K562 (cell line): ENCODE measurements around the gene PTPRF. TPM values are rescaled to one million over a fixed set of nuclear protein-coding genes. Genes with fewer than 3 reads are reported as not detected.

ENCODE experiments used
- EWSR1 ChIP-seq: fragments of 450-650 bp; IDR thresholded peaks from 2 replicates; pipeline ENCODE4 v1.6.1; 2018; ENCODE audit warnings: borderline replicate concordance, mild to moderate bottlenecking, low read depth, moderate library complexity; ENCODE audit not compliant: partially characterized antibody
- IRF2 ChIP-seq: sonication (generic); formaldehyde crosslinking; IDR thresholded peaks from 2 replicates; pipeline ENCODE4 v1.8.1; 2022; ENCODE audit warnings: mild to moderate bottlenecking, missing genetic modification reagents
- ZNF785 ChIP-seq: fragments of 250-450 bp; sonication (Bioruptor Pico); IDR thresholded peaks from 2 replicates; pipeline ENCODE4 v1.4.0; 2020; ENCODE audit warnings: mild to moderate bottlenecking
- polyA plus RNA-seq, 8 experiments: library from polyadenylated mRNA; depleted of rRNA in 4 of 8; stranded (reverse) in 5 of 8; unstranded in 3 of 8; fragments of >200 nt; fragmentation: Nextera tagmentation in 2 of 8; fragmentation: Illumina TruSeq in 1 of 8; extraction: Ambion mirVana in 2 of 8; extraction: Trizol in 1 of 8; gene quantifications; 2 replicates each; pipeline versions ENCODE4 v1.2.1 to v1.2.3, GENCODE V29; 2011 to 2014; ENCODE audit warnings: inconsistent platforms in 1 of 8, missing spikeins in 1 of 8
- total RNA-seq, 7 experiments: library from RNA; depleted of rRNA in 6 of 7; stranded (reverse); fragments of >200 nt in 6 of 7; fragmentation: Illumina TruSeq in 2 of 7; extraction: Trizol in 2 of 7; gene quantifications; 2 replicates each; pipeline versions ENCODE4 v1.2.1 to v1.2.3, GENCODE V29; 2011 to 2021; ENCODE audit warnings: low replicate concordance in 1 of 7
- TF ChIP-seq, protein P1 (sequence below), 2 experiments: fragments of 450-650 bp; IDR thresholded peaks; 2 replicates each; pipeline ENCODE4 v1.6.1; 2016; ENCODE audit warnings: mild to moderate bottlenecking in 2 of 2, borderline replicate concordance in 1 of 2, low read depth in 1 of 2, moderate library complexity in 1 of 2

PTPRF gene
- total and polyA plus RNA-seq, 9 of the 15 experiments (the other 6 are each of a cell fraction or from before 2014, with no cell fraction given): 0.13 to 4.3 (median 1.1) TPM

DNA sequence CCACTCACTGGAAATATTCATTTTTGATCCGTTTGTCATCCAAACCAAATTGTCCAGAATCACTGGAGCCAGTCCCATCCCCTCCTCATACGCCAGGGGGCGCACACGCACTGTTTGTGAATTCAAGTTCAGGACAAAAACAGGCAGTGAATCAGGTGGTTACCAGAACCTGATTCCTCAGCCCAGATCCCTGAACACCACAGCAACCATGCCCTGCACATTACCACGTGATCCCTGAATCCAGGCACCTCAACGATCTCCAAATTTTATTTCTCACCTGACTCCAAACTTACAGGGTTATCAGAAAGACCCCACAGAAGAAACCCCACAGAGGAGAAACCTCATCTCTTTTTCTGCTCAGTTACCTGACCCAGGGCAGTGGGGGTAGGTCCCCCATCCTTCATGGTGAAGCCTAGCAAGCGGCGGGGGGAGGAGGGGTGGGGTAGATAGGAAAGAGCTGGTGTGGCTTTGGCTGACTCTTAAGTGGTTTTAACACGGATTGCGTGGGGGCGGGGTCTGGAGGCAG lies 1.4 kb upstream of the PTPRF start (continued):
- TF ChIP-seq, protein P1, sequence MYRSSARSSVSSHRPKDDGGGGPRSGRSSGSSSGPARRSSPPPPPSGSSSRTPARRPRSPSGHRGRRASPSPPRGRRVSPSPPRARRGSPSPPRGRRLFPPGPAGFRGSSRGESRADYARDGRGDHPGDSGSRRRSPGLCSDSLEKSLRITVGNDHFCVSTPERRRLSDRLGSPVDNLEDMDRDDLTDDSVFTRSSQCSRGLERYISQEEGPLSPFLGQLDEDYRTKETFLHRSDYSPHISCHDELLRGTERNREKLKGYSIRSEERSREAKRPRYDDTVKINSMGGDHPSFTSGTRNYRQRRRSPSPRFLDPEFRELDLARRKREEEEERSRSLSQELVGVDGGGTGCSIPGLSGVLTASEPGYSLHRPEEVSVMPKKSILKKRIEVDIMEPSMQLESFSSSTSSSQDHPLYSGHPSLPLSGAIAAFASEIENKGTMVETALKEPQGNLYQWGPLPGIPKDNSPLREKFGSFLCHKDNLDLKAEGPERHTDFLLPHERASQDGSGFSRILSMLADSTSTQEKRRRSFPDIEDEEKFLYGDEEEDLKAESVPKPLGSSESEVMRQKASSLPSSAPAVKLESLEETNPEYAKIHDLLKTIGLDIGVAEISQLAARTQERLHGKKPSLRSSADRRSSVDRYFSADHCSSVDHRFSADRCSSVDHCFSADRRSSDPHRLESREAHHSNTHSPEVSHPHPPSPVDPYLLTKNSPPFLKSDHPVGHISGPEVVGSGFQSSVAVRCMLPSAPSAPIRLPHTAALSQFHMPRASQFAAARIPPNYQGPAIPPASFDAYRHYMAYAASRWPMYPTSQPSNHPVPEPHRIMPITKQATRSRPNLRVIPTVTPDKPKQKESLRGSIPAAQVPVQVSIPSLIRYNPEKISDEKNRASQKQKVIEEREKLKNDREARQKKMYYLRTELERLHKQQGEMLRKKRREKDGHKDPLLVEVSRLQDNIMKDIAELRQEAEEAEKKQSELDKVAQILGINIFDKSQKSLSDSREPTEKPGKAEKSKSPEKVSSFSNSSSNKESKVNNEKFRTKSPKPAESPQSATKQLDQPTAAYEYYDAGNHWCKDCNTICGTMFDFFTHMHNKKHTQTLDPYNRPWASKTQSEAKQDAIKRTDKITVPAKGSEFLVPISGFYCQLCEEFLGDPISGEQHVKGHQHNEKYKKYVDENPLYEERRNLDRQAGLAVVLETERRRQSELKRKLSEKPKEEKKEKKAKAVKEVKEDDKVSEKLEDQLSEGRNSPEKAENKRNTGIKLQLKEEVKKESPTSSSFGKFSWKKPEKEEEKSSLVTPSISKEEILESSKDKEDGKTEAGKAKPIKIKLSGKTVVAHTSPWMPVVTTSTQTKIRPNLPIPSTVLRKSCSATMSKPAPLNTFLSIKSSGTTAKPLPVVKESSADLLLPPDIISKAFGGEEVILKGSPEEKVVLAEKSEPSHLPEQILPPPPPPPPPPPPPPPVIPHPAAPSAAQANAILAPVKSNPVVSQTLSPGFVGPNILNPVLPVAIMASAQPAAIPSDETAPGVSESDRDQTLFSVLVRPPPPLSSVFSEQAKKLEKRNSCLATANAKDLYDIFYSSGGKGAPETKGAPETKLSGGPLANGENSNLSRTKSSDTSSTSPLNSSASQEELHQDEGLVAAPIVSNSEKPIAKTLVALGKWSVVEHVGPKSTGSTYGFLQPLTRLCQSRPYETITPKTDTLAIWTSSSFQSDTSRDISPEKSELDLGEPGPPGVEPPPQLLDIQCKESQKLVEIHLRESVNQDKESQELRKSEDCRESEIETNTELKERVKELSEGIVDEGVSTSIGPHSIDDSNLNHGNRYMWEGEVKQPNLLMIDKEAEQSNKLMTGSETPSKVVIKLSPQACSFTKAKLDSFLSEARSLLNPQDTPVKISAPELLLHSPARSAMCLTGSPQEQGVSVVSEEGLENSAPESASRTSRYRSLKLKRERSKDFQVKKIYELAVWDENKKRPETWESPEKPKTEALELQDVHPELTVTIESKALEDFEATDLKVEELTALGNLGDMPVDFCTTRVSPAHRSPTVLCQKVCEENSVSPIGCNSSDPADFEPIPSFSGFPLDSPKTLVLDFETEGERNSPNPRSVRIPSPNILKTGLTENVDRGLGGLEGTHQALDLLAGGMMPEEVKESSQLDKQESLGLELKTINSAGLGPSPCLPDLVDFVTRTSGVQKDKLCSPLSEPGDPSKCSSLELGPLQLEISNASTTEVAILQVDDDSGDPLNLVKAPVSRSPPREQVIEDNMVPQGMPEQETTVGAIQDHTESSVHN (IDR thresholded peaks at IDR 0.05; ENCODE audit: borderline replicate concordance in 1 of 2, low read depth in 1 of 2): no peak
- no peak for TF ChIP-seq IRF2 (CRISPR knock-in tag)
- TF ChIP-seq EWSR1: no peak
- TF ChIP-seq ZNF785 (CRISPR knock-in tag): no peak
